ENCODE measurements around the gene DUSP5. TPM values are rescaled to one million over a fixed set of nuclear protein-coding genes. Genes with fewer than 3 reads are reported as not detected.

The DUSP5 gene
- total RNA-seq, 1 experiment from 2014 or later, result 14.2 TPM

- intact Hi-C loops (cut with micrococcal nuclease; ENCODE audit: unreplicated experiment), result loop anchor here (1.0 to 5.0 kb wide), 5 partner anchors 47 to 173 kb away; partner anchors contain the start of gene SMC3
- Histone ChIP-seq H3K27me3 (ENCODE audit: insufficient read depth, low read depth) (no peaks in the 10 kb centered on the region), H3K79me2 (ENCODE audit: low read depth) (peaks cover 96% of the 10 kb centered on the region), H3K4me1 (replicated peaks; ENCODE audit: insufficient read depth) (peaks cover 32% of the 10 kb centered on the region), H2AFZ (no peak overlapping the region), H3F3A (ENCODE audit: insufficient read depth, low read depth) (peaks cover 70% of the 10 kb centered on the region), H3K9me2 (ENCODE audit: insufficient read depth) (no peaks in the 10 kb centered on the region), H3K9me3 (ENCODE audit: insufficient read depth, low read depth) (no peaks in the 10 kb centered on the region), H4K20me1 (ENCODE audit: insufficient read depth) (peaks cover 64% of the 10 kb centered on the region), H3K4me2 (peak overlapping the region; percentile 76), H3K27ac (peak overlapping the region; percentile 84), H3K36me3 (ENCODE audit: low read depth) (peaks cover 55% of the 10 kb centered on the region), H3K4me3 (peak overlapping the region; percentile 98)
- POLR2A ChIA-PET (ENCODE audit: unreplicated experiment), result interaction anchor here (0.6 kb wide), 1 partner anchor 89 kb away, joined by 5 read pairs; no protein-coding TSS in a partner anchor
- no peak for DNase-seq
- TF ChIP-seq EZH2 (IDR thresholded peaks at IDR 0.05; ENCODE audit: low read depth), result no peak
- TF ChIP-seq, protein P1, sequence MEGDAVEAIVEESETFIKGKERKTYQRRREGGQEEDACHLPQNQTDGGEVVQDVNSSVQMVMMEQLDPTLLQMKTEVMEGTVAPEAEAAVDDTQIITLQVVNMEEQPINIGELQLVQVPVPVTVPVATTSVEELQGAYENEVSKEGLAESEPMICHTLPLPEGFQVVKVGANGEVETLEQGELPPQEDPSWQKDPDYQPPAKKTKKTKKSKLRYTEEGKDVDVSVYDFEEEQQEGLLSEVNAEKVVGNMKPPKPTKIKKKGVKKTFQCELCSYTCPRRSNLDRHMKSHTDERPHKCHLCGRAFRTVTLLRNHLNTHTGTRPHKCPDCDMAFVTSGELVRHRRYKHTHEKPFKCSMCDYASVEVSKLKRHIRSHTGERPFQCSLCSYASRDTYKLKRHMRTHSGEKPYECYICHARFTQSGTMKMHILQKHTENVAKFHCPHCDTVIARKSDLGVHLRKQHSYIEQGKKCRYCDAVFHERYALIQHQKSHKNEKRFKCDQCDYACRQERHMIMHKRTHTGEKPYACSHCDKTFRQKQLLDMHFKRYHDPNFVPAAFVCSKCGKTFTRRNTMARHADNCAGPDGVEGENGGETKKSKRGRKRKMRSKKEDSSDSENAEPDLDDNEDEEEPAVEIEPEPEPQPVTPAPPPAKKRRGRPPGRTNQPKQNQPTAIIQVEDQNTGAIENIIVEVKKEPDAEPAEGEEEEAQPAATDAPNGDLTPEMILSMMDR (conservative IDR thresholded peaks at IDR 0.05), result no peak
- no TSS peak for BruUV-seq (replicated peaks)
- CTCF ChIA-PET, result interaction anchor here (0.6 kb wide), 1 partner anchor 292 kb away, joined by 7 read pairs; no protein-coding TSS in a partner anchor
These were observed 2.2 kb downstream of the DUSP5 start for GRCh38 chr10:110499796-110500514.

DNA sequence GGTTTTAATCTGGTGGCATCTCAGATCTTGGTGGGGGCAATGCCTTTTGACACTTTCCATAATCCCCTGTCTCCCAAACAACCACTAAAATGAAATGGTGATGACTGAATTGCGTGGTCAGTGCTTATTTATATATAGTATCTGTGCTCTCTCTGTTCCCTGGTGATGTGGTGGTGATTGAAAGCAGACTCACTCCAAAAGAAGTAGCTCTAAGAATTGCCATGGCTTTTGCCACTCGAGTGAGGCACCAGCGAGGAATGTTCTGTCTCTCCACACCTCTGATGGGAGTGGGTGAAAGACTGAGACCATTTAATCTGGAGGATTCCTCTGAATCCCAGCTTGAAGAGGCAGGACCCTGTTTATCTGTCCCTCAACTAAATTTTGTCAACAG is 2.8 kb downstream of the DUSP5 start:
- intact Hi-C loops (cut with micrococcal nuclease; ENCODE audit: unreplicated experiment), result loop anchor here (2.0 kb wide), 1 partner anchor 66 kb away; the partner anchor contains the start of gene SMC3
- Histone ChIP-seq H3K4me2 (peak overlapping the region; percentile 76), H3K79me2 (ENCODE audit: low read depth) (peaks cover 96% of the 10 kb centered on the region)

More for the DNA sequence above, 2.8 kb downstream of the DUSP5 start:
- TF ChIP-seq, protein P1 (conservative IDR thresholded peaks at IDR 0.05), result no peak
- TF ChIP-seq EZH2 (IDR thresholded peaks at IDR 0.05; ENCODE audit: low read depth), result no peak
- Histone ChIP-seq H3K4me1 (replicated peaks; ENCODE audit: insufficient read depth) (peaks cover 30% of the 10 kb centered on the region), H4K20me1 (ENCODE audit: insufficient read depth) (peaks cover 70% of the 10 kb centered on the region), H3K9me3 (ENCODE audit: insufficient read depth, low read depth) (no peaks in the 10 kb centered on the region), H3F3A (ENCODE audit: insufficient read depth, low read depth) (peaks cover 75% of the 10 kb centered on the region), H3K36me3 (ENCODE audit: low read depth) (peaks cover 61% of the 10 kb centered on the region), H3K9me2 (ENCODE audit: insufficient read depth) (no peaks in the 10 kb centered on the region), H3K27ac (peak overlapping the region; percentile 84), H3K4me3 (peak overlapping the region; percentile 98), H2AFZ (no peak overlapping the region), H3K27me3 (ENCODE audit: insufficient read depth, low read depth) (no peaks in the 10 kb centered on the region)
- ChIA-PET POLR2A (ENCODE audit: unreplicated experiment) (interaction anchor here (0.6 to 0.8 kb wide), 2 partner anchors 40 to 92 kb away, joined by 3 to 6 read pairs; no protein-coding TSS in a partner anchor), CTCF (interaction anchor here (0.6 to 0.7 kb wide), 2 partner anchors 83 to 293 kb away, joined by 4 to 7 read pairs; no protein-coding TSS in a partner anchor)
- DNase-seq, result peak; percentile 15 to 57
- no TSS peak for BruUV-seq (replicated peaks)

All from PC-9 (cell line).